Gastroesophageal sphincter (tissue), 3 donors: ENCODE data around the gene BCL2L11.

ENCODE experiments used
- CTCF ChIP-seq, 4 experiments: fragments of 200-600 bp in 2 of 4; fragments of 450-650 bp in 2 of 4; sonication (generic) in 1 of 4; IDR thresholded peaks; one replicate each; pipeline ENCODE4 v1.5.1; 2017 to 2019; ENCODE audit warnings: antibody characterized with exemption in 4 of 4, mild to moderate bottlenecking in 2 of 4, moderate library complexity in 2 of 4
- EP300 ChIP-seq: sonication (generic); formaldehyde crosslinking; IDR thresholded peaks from one replicate; pipeline ENCODE4 v1.6.1; 2017; ENCODE audit warnings: antibody characterized with exemption, mild to moderate bottlenecking
- POLR2A ChIP-seq, 2 donors: fragments of 450-650 bp; IDR thresholded peaks; one replicate each; pipeline ENCODE4 v1.6.1; 2017; ENCODE audit warnings: antibody characterized with exemption in 2 of 2, mild to moderate bottlenecking in 2 of 2, moderate library complexity in 1 of 2

GRCh38 chr2:111209045-111209514 is 88.4 kb downstream of the BCL2L11 start:
- TF ChIP-seq CTCF (IDR thresholded peaks at IDR 0.05) (no peak), EP300 (no peak), POLR2A (IDR thresholded peaks at IDR 0.05) (no peak)
